ENCODE data around the gene EXOC6.

- TF ChIP-seq CTCF (IDR thresholded peaks at IDR 0.05) = no peak
- no peak for TF ChIP-seq POLR2A (IDR thresholded peaks at IDR 0.05)
- TF ChIP-seq POLR2AphosphoS5 (IDR thresholded peaks at IDR 0.05) = no peak
These were observed 89.6 kb downstream of the EXOC6 start for GRCh38 chr10:92937876-92938275.

All from breast epithelium (tissue), 3 donors.